NCI-H748 treated with DMSO at 0.1 percent for 48 hours (cell line): ENCODE data around the gene LIN28B.

Experiments
- DNase-seq: peaks from one replicate; lab custom pipeline; 2025; lab: John Stamatoyannopoulos, UW

Gene LIN28B, protein sequence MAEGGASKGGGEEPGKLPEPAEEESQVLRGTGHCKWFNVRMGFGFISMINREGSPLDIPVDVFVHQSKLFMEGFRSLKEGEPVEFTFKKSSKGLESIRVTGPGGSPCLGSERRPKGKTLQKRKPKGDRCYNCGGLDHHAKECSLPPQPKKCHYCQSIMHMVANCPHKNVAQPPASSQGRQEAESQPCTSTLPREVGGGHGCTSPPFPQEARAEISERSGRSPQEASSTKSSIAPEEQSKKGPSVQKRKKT

DNA sequence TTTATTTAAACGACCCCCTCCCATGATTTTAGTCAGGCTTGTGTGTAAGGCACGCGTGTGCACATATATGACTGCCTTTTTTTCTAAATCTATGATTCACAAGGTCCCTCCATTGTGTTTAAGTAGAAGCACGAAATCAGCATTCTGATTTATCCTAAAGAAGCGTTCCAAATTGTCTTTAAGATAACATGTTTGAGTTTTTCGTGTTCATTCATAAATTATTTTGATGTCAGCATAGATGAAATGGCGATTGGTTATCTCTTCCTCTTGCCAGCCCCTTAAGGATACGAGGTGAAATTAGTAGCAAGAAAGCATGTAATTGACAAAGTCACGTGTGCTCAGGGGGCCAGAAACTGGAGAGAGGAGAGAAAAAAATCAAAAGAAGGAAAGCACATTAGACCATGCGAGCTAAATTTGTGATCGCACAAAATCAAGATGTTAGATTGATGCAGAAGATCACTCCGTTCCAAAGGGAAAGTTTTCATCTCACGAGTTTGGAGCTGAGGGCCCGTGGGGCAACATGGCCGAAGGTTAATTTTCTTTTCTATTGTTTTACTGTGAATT, at the start of gene LIN28B:
Gene LIN28B, plus strand, starts transcription at position 377 of the 564 bp plus-strand sequence. Its CDS starts 144 bp downstream, at position 521.
- peak; percentile 78 for DNase-seq

DNA sequence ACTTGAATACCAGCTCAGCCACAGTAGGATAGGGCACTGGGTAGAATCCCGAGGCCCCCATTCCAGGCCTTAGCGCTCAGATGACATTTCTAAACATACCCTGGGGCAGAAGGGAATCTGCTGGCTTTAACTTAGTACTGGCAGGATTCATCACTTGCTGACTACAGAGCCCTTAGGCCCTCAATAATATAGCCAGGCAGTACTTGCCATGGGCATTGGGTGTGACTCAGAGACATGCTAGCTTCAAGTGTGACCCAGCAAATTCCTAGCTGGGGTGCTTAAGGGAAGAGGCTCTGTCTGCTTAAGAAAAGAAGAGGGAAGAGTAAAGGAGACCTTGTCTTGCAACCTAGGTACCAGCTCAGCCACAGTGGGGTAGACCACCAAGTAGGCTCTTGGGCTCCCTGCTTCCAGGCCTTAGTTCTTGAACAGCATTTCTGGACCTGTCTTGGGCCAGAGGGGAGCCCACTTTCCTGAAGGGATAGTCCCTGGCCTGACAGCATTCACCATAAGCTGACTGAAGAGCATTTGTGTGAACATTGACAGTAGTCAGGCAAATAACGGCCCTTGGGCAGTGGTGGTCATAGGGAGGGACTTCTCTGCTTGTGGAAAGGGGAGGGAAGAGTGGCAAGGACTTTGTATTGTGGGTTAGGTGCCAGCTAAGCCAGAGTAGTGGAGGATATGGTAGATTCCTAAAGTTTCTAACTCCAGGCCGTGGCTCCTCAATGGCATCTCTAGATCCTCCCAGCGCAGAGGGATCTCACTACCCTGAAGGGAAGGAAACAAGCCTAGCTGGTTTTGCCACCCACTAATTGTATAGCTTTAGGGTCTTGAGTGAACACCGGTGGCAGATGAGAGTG, 48.6 kb upstream of the LIN28B start:
- no peak for DNase-seq

DNA sequence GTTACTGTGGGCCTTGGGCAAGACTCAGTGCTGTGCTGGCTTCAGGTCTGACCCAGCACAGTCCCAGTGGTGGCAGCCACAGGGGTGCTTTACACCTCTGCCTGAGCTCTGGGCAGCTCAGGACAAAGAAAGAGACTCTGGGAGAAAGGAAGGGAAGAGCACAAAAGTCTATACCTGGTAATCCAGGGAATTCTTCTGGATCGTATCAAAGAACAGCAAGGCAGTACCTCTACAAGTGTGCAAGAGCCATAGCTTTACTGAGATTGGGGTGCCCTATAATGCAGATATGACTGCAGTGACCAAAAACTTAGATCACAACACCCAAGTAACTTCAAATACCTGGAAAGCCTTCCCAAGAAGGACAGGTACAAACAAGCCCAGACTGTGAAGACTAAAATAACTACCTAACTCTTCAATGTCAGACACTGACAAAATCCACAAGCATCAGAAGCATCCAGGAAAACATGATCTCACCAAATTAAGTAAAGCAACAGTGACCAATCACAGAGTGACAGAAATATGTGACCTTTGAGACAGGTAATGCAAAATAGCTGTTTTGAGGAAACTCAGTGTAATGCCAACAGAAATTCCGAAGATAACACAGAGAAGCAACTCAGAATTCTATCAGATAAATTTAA, 47.9 kb upstream of the LIN28B start:
- no peak for DNase-seq

DNA sequence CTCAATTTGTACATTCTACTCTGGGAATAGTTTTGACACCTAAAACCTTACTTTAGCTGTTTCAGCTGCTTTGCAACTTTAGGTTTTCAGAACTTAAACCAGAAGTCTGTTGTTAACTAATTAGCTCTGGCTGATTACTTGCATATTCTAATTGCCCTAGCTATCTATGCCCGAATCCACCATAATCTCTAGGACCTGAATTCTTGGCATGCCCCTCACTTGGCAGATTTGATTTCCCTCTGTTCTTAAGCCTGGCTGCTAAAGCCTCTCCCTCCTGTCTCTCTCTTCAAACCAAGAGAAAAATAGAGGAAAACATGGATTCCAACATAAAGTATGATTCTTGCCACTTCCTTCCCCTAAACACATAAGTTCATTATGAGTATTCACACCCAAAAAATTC, 35.0 kb upstream of the LIN28B start:
- DNase-seq: no peak

DNA sequence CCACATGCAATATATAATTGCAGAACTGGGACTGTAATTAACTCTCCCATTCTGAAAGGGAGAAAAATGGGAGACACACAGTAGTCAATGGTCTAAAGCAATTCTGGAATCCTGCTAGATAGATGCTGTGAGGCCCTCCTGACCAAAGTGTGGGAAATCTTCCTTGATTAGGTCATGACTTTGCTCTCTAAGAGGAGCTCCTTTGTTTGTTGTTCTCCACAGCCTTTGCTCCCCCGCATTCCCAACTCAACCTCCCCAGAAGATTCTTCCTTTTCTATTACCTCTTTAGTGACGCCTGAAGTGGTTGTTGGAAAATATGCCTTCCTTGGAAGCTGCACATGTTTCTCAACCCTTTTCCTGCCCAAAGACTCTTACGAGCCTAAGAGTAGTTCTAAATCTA, 28.8 kb upstream of the LIN28B start:
- no peak for DNase-seq

DNA sequence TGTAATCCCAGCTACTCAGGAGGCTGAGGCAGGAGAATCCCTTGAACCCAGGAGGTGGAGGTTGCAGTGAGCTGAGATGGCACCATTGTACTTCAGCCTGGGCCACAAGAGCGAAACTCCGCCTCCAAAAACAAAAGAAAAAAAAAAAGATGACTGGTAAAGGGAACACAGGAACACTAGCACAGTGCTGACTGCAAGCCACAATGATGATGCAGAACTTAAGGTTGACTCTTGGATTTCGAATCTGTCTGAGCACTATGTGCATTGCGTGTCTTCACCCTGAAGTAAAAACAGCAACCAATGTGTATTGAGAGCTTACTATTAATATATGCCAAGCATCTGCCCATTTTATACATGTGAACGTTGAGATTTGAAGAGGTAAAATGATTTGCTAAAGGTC, 27.6 kb upstream of the LIN28B start:
- no peak for DNase-seq

DNA sequence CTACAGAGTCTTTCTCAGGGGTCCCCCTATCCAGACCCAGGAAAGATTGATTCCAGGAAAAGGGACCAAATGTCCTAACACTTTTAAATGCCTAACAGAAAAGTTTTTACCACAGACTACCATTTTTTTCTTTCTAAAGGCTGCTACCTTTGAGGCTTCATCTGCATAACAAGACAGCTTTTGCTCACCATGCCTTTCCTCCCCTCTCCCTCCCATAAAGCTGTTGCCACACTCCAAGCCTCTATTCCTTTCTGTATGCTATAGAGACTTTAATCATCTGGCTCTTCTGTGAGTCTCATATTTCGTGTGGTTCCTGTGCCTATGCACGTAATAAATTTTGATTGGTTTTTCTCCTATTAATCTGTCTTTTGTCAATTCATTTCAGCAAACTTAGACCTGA, 26.0 kb upstream of the LIN28B start:
- DNase-seq: no peak

DNA sequence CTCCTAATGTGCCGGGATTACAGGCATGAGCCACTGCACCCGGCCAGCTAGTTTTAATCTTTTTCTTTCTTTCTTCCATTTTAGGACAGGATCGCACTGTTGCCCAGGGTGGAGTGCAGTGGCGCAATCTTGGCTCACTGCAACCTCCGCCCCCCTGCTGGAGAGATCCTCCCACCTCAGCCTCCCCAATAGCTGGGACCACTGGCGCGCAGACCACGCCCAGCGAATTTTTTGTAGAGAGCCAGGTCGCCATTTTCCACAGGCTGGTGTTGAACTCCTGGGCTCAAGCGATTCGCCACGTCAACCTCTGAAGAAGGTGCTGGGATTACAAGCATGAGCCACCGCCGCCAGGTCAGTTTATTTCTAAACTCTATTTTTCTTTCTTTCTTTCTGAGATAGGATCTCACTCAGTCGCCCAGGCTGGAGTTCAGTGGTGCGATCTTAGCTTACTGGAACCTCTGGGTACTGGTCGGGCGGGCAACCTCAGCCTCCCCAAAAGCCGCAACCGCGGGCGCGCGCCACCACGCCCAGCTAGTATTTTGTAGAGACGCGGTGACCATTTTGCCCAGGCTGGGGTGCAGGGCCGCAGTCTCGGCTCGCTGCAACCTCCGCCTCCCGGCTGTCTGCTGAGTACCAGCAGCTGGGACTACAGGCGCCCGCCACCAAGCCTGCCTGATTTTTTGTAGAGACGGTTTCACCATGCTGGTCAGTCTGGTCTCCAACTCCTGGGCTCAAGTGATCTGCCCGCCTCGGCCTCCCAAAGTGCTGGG, 20.0 kb upstream of the LIN28B start:
- no peak for DNase-seq

DNA sequence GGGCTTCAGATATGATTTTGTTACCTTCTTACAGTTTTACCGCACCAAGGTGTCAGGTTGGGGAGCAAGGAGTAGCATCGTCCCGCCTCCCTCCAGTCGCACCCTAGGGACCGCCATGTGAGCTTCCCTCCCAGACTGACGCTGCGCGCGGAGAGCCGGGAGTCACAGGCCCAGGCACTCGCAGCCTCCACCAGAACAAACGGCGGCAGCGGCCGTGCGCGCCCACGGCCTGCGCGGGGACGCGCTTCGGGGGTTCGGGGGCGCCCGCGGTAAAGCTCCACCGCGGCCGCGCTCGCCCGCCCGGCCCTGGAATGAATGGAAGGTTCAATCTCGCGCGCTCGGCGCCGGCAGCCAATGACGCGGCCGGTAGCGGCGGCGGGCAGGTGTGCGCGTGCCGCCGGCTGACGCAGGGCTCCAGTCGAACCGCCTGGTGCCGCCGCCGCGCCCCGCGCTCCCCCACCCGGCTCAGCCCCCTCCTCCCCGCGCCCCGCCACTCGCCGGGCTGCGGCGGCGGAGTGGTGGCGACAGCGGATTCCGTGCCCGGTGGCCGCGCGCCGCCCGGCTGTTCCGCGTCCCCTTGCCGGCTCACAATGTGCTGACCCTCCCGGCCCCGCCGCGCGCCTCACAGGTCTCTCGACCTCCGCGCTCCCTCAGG, 16.5 kb upstream of the LIN28B start:
- DNase-seq: no peak

DNA sequence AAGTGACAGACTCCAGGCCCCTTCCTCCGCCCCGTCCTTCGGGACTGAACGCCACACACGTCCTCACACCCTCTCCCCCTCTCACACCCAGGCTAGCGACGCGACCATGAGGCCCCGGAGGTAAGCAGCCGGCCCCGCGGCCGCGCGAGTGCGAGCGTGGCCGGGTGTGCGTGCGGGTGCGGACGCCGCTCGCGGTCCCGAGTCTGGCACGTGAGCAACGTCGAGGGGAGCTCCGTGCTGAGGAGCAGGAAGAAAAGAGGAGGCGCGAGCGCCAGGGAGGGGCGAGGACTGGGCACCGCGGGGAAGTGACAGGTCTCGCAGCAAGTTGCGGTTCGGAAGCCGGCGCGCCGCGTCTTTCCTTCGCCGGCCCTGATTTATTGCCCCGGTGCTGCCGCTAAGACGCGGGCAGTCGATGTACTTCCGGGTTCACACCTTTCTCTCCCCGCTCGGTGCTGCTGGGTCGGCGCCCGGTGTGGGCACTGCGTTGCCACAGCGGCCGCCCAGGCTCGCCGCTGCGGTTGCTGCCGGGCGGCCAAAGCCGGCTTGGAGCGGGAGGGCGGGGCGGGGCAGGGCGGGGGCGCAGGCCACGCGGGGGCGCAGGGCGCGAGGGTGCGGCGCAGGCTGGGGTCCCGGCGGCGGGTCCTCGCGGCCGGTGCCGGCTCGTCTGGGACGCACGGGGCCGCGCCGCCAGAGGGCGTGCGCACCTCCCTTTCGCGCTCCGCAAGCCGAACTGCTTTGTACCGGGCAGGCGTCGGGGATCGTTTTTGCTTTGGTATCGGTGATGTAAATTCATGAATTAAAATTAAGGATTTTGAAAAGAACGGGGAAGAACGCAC, 15.8 kb upstream of the LIN28B start:
- DNase-seq: no peak

DNA sequence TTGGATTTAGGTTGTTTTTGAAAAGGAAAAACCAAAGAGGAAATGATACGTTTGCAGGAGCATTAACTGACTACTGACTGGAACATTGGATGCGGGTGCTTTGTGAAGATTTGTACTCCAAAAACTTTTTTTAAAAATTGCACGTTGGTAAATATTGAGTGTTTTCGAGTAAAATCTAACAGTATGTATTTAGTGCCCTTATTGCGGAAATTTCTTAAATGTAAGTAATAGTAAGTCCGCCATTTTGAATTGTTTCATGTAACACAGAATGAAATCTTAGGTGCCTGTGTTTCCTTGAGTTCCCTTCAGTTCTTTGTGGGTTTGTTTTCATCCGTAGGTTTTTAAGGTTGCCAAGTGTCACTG, 15.2 kb upstream of the LIN28B start:
- DNase-seq: no peak

DNA sequence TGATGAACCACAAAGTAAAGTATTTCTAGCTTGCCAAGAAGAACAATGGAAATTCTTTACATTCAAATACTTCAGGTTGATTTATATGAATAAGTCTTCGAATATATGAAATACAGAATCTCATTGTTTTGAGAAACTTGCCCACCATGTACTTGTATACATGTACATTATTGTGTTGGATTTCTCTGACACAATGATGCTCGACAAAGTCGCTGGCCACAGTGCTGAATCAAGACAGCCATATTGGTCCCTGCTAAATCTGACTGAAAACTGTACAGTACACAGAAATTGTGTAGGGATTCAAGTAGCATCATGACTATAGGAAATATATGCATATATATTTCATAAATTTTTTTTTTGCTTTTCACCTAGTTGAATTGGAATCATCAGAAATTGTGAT, 13.1 kb upstream of the LIN28B start:
- DNase-seq: no peak

DNA sequence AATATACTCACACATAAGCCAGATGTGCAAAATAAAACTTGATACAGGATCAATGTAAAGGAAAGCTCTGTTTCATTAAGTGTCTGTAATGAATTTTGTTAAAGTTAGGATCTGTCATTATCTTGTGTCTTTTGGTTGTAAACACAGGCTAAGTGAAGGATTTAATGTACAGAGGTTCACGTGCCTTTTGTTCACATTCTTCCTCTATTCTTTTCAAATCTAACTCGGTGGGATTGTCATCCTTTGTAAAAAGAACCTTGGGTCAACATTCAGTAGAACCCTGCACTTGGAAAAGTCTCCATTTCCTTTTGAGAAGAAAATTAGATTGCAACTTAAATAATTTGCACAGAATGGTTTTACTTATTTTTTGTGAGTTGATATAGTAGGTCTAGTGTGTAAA, 7.7 kb upstream of the LIN28B start:
- DNase-seq: no peak

DNA sequence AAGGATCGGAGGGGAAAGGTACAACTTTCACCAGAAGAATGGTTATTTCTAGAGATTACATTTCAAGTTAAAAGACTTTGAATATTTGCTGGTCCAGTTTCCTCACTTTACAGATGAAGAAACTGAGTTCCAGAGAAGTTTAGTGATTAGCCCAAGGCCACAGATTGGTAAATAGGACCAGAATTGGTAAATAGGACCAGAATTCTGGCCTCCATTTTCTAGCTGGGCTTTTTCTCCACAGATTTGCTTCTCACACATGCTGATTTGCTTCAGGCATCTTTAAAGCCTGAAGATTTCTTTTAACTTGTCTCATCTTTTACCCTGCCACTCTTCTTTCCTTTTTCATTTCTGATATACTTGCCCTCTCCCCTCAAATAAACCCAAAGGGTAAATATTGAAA, 5.2 kb upstream of the LIN28B start:
- no peak for DNase-seq

DNA sequence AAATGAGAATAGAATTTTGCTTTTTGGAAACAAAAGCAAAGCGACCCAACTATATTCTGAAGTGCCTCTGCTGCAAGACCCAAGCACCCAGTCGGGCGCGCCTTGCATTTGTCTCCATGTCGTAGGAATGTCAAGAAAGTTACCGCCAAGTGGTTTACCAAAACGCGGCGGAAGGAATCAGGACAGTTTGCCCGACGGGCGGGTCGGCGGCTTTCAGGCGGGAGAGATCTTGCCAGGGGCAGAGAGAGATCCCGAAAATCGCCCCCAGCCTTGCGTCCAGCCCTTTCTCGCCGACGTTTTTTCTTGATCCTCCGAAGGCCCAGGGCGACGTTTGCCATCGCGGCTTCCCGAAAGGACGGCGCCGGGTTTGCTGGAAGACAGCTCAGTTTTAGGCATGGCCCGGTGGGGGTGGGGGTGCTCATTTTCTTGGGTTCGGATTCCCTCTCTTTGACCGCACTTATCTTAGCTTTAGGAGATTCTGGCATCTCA, 4.0 kb upstream of the LIN28B start:
- DNase-seq: no peak

DNA sequence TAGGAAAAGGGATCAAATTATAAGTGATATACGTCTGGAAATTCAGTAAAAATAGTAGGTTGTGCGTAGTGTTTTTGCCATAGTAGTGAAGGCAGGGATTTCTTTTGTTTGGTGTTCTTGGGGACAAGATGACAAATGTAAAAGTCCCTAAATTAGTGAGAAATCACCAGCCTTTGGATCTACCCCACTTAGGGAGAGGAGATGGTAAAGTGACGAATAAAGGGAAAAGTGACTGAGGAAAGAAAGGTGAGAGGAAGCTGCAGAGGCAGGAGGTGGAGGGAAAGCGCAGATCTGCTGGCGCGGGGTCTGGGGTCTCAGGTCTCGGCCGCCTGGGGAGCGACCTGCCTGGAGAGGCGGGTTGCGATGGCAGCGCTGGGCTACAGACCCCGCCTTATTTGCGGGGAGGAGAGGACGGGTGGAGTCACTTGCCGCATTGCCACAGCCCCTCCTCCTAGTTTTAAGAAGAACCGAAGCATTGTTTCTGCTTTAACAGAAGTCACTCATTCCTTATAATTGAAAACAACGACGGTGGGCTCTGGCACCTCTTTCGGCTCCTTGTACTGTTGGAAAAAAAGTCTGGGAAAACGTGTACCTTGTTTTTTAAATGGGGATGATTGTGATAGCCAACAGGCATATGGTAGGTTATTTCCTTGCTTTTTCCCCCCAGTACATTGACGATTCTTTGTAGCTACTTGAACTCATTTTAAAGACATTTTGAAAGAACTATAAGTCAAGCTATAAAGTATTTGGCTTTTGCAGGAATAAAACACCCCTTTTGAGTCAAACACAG, 3.3 kb upstream of the LIN28B start:
- DNase-seq: peak; percentile 25

DNA sequence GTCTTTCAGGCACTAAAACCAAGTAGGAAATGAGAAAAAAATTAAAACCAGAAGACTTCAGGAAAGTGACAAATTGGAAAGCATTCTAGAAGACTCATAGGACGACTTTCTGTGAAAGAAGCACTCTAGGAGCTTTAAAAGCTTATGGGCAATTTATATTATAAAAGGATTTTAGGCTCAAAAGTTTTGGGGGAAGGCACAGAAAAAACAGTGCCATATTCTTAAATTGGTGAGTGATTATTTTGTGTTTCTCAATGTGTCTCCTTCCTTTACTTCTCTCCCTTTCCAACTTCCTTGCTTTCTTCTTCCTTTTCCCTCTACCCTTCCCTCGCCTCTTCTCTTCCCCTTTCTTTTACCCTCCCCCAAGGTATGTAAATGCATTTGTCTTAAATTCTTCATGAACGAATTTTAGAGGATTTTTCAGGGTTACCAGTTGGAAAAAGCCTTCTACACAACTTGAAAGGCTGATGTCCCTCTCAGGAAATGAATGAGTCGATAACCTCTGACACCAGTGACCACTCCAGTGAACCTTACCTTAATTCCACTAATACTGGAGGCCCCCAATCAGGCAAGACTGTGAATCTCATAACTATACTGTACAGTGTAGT, 2.6 kb upstream of the LIN28B start:
- no peak for DNase-seq

DNA sequence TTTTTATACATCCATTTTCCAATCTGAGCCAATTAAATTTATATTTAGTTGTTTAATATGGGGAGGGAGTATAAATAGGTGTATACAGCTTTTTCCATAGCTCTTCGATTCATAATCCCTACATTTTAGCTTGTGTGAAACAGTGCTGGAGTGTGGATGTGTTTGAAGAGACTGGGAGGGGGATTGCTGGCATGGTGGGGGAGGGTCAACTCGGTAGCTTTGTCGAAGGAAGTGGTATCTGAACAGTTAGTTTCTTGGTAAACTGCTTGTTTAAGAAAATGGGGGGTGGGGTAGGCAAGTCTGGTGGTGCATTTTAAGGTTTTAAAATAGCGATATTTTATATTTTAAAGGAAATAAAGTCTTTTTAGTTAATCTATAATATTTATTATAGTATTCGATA, 1.4 kb upstream of the LIN28B start:
- DNase-seq: no peak
